Type B pancreatic cell (in vitro differentiated cells): ENCODE measurements around the gene CTXND2. TPM values are rescaled to one million over a fixed set of nuclear protein-coding genes. Genes with fewer than 3 reads are reported as not detected.
A peak's percentile ranks its signal among the peaks of the same experiment; 100 is the strongest.
"Not testable (repeated sequence)": the region's sequence is repeated elsewhere in the genome, so short reads cannot be mapped to it uniquely, and the experiment has no call there.

Source experiments
- DNase-seq: peaks from one replicate; pipeline ENCODE4 v3.0.0; 2021; ENCODE audit warnings: mixed read lengths; ENCODE audit not compliant: unreplicated experiment; ENCODE audit errors: extremely low spot score
- H3K27ac Mint-ChIP-seq: 2 replicates; pipeline ENCODE4 v1.8.0; 2021; ENCODE audit warnings: mild to moderate bottlenecking, mixed read lengths
- H3K27me3 Mint-ChIP-seq: 2 replicates; pipeline ENCODE4 v1.8.0; 2021; ENCODE audit warnings: mixed read lengths
- H3K36me3 Mint-ChIP-seq: 2 replicates; pipeline ENCODE4 v1.8.0; 2021; ENCODE audit warnings: mixed read lengths
- H3K4me1 Mint-ChIP-seq: one replicate; pipeline ENCODE4 v1.8.0; 2021; ENCODE audit warnings: mixed read lengths; ENCODE audit not compliant: unreplicated experiment
- H3K4me3 Mint-ChIP-seq: 2 replicates; pipeline ENCODE4 v1.8.0; 2021; ENCODE audit warnings: mild to moderate bottlenecking, mixed read lengths
- H3K9me3 Mint-ChIP-seq: 2 replicates; pipeline ENCODE4 v1.8.0; 2021; ENCODE audit warnings: mixed read lengths
- CTCF ChIP-seq: fragments of 200-600 bp; sonication (generic); conservative IDR thresholded peaks from 2 replicates; pipeline ENCODE4 v1.5.0; 2021; ENCODE audit warnings: antibody characterized with exemption, mild to moderate bottlenecking
- total RNA-seq: library from RNA; stranded (reverse); gene quantifications from 2 replicates; pipeline ENCODE4 v1.2.1, GENCODE V29; 2021; ENCODE audit warnings: low replicate concordance

The CTXND2 gene
- total RNA-seq, 1 donor from 2014 or later: not detected

GRCh38 chr1:150846473-150847146, 40.3 kb upstream of the CTXND2 start:
- Mint-ChIP-seq H3K9me3 (no peaks in the 10 kb centered on the region), H3K27ac (no peak overlapping the region), H3K27me3 (no peaks in the 10 kb centered on the region), H3K4me1 (no peaks in the 10 kb centered on the region), H3K36me3 (peaks cover 11% of the 10 kb centered on the region), H3K4me3 (no peak overlapping the region)
- TF ChIP-seq CTCF: no peak
- DNase-seq: no peak

- not testable (repeated sequence) for H3K27me3 Mint-ChIP-seq, H3K9me3 Mint-ChIP-seq, DNase-seq, H3K27ac Mint-ChIP-seq, H3K4me1 Mint-ChIP-seq, H3K4me3 Mint-ChIP-seq
- peaks cover 32% of the 10 kb centered on the region for H3K36me3 Mint-ChIP-seq
Measured at GRCh38 chr1:150850801-150851362, 36.1 kb upstream of the CTXND2 start.

- not testable (repeated sequence) for H3K9me3 Mint-ChIP-seq, DNase-seq, H3K4me1 Mint-ChIP-seq, H3K4me3 Mint-ChIP-seq, H3K27ac Mint-ChIP-seq, H3K27me3 Mint-ChIP-seq
- H3K36me3 Mint-ChIP-seq: peaks cover 22% of the 10 kb centered on the region
Measured at GRCh38 chr1:150852734-150853133, 34.2 kb upstream of the CTXND2 start.

GRCh38 chr1:150863724-150864123, 23.2 kb upstream of the CTXND2 start:
- no peaks in the 10 kb centered on the region for H3K4me1 Mint-ChIP-seq
- peaks cover 19% of the 10 kb centered on the region for H3K36me3 Mint-ChIP-seq
- DNase-seq: no peak
- H3K4me3 Mint-ChIP-seq: no peak overlapping the region
- H3K9me3 Mint-ChIP-seq: no peaks in the 10 kb centered on the region
- no peak overlapping the region for H3K27ac Mint-ChIP-seq
- TF ChIP-seq CTCF: no peak
- no peaks in the 10 kb centered on the region for H3K27me3 Mint-ChIP-seq

- H3K4me1 Mint-ChIP-seq, H3K27me3 Mint-ChIP-seq, H3K9me3 Mint-ChIP-seq, DNase-seq, H3K27ac Mint-ChIP-seq, H3K4me3 Mint-ChIP-seq: not testable (repeated sequence)
- H3K36me3 Mint-ChIP-seq: peaks cover 19% of the 10 kb centered on the region
Measured at GRCh38 chr1:150864200-150864599, 22.7 kb upstream of the CTXND2 start.

- no peak for TF ChIP-seq CTCF
- no peak overlapping the region for H3K4me3 Mint-ChIP-seq
- H3K9me3 Mint-ChIP-seq: no peaks in the 10 kb centered on the region
- peaks cover 23% of the 10 kb centered on the region for H3K36me3 Mint-ChIP-seq
- peaks cover 15% of the 10 kb centered on the region for H3K4me1 Mint-ChIP-seq
- DNase-seq: no peak
- H3K27ac Mint-ChIP-seq: no peak overlapping the region
- no peaks in the 10 kb centered on the region for H3K27me3 Mint-ChIP-seq
Measured at GRCh38 chr1:150869683-150870082, 17.3 kb upstream of the CTXND2 start.

- Mint-ChIP-seq H3K27me3 (no peaks in the 10 kb centered on the region), H3K36me3 (peaks cover 18% of the 10 kb centered on the region), H3K4me1 (peaks cover 24% of the 10 kb centered on the region), H3K9me3 (no peaks in the 10 kb centered on the region), H3K27ac (peak overlapping the region; percentile 42), H3K4me3 (peak overlapping the region; percentile 63)
- DNase-seq: no peak
- TF ChIP-seq CTCF: no peak
Measured at GRCh38 chr1:150872572-150872971, 14.4 kb upstream of the CTXND2 start.
